ENCODE data around the gene RIC3. TPM values are rescaled to one million over a fixed set of nuclear protein-coding genes. Genes with fewer than 3 reads are reported as not detected.
A peak's percentile ranks its signal among the peaks of the same experiment; 100 is the strongest.

RIC3 gene
- total RNA-seq, 1 experiment from 2014 or later, result not detected

DNA sequence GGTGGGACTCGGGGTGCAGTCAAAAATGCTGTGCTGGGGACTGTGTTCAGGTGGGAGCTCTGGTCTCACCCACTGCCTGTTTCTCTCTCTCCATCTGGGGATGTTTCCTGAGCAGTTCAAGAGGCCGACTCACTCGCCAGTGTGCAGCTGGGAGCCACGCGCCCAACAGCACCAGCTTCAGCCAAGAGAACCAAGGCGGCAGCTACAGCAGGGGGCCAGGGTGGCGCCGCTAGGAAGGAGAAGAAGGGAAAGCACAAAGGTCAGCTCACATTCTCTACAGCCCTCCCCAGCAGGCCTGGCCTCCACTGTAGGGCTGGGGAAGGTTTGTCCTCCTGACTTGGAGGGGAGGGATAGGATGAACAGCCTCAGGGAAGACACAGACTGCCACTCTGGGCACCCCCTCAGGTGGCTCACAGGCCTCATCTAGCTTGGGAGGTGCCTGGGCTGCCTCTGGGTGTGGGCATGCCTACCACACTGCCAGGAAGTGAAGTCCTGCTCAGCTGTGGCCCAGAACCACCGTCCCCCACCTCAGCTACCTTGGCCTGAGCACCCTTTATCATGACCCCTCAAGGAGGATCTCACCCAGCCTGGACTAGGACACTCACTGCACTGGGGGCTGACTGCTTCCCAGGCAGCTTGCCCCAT lies 74.8 kb downstream of the RIC3 start:
- H3K27me3 ChIP-seq (ENCODE audit: low read length), result no peaks in the 10 kb centered on the region
- POLR2A ChIA-PET (ENCODE audit: unreplicated experiment), result no interaction called here
- ATAC-seq, result no peak

GRCh38 chr11:8092587-8093424 lies 76.0 kb downstream of the RIC3 start:
- H3K27me3 ChIP-seq (ENCODE audit: low read length), result no peaks in the 10 kb centered on the region
- no peaks in the 10 kb centered on the region for H4K20me1 ChIP-seq (ENCODE audit: low read length)
- DNase-seq (peak; percentile 76), ATAC-seq (peak; percentile 92)
- no peaks in the 10 kb centered on the region for H3K9me2 ChIP-seq (replicated peaks; ENCODE audit: low read length)
- intact Hi-C loops (cut with micrococcal nuclease), result no loop called here
- no peaks in the 10 kb centered on the region for H3K36me3 ChIP-seq (ENCODE audit: low read depth, low read length)
- no peaks in the 10 kb centered on the region for H3F3A ChIP-seq (ENCODE audit: low read length, unreplicated experiment)
- H3K79me2 ChIP-seq (ENCODE audit: low read length), result no peaks in the 10 kb centered on the region
- H3K4me3 ChIP-seq (ENCODE audit: low read length), result no peak overlapping the region
- TF ChIP-seq, protein P1, sequence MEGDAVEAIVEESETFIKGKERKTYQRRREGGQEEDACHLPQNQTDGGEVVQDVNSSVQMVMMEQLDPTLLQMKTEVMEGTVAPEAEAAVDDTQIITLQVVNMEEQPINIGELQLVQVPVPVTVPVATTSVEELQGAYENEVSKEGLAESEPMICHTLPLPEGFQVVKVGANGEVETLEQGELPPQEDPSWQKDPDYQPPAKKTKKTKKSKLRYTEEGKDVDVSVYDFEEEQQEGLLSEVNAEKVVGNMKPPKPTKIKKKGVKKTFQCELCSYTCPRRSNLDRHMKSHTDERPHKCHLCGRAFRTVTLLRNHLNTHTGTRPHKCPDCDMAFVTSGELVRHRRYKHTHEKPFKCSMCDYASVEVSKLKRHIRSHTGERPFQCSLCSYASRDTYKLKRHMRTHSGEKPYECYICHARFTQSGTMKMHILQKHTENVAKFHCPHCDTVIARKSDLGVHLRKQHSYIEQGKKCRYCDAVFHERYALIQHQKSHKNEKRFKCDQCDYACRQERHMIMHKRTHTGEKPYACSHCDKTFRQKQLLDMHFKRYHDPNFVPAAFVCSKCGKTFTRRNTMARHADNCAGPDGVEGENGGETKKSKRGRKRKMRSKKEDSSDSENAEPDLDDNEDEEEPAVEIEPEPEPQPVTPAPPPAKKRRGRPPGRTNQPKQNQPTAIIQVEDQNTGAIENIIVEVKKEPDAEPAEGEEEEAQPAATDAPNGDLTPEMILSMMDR (conservative IDR thresholded peaks at IDR 0.05; ENCODE audit: low read depth, low read length), result peak; percentile 74
- no peak for TF ChIP-seq EZH2phosphoT487 (IDR thresholded peaks at IDR 0.05; ENCODE audit: borderline replicate concordance, low read length)
- no peak for TF ChIP-seq EZH2 (IDR thresholded peaks at IDR 0.05; ENCODE audit: low read length, unreplicated experiment)
- H3K9me3 ChIP-seq (ENCODE audit: low read length), result no peaks in the 10 kb centered on the region
- no peak overlapping the region for H3K27ac ChIP-seq (ENCODE audit: low read length)
- no peaks in the 10 kb centered on the region for H3K4me1 ChIP-seq (ENCODE audit: insufficient read depth, low read length)
- no peak overlapping the region for H3K4me2 ChIP-seq (ENCODE audit: low read length)
- peak overlapping the region; percentile 58 for H2AFZ ChIP-seq (ENCODE audit: low read length)
- POLR2A ChIA-PET (ENCODE audit: unreplicated experiment), result no interaction called here
- CTCF ChIA-PET, result interaction anchor here (0.6 kb wide), 1 partner anchor 86 kb away, joined by 4 read pairs; no protein-coding TSS in a partner anchor
- BruUV-seq (replicated peaks), result no TSS peak
- no peak overlapping the region for H3K9ac ChIP-seq (ENCODE audit: low read length)

More for the DNA sequence above, 74.8 kb downstream of the RIC3 start:
- Histone ChIP-seq H3K79me2 (ENCODE audit: low read length) (no peaks in the 10 kb centered on the region), H2AFZ (ENCODE audit: low read length) (no peak overlapping the region), H3K4me2 (ENCODE audit: low read length) (no peak overlapping the region), H4K20me1 (ENCODE audit: low read length) (no peaks in the 10 kb centered on the region), H3K4me1 (ENCODE audit: insufficient read depth, low read length) (no peaks in the 10 kb centered on the region), H3K27ac (ENCODE audit: low read length) (no peak overlapping the region), H3F3A (ENCODE audit: low read length, unreplicated experiment) (no peaks in the 10 kb centered on the region), H3K9me3 (ENCODE audit: low read length) (no peaks in the 10 kb centered on the region), H3K36me3 (ENCODE audit: low read depth, low read length) (no peaks in the 10 kb centered on the region), H3K4me3 (ENCODE audit: low read length) (no peak overlapping the region), H3K9me2 (replicated peaks; ENCODE audit: low read length) (no peaks in the 10 kb centered on the region), H3K9ac (ENCODE audit: low read length) (no peak overlapping the region)
- BruUV-seq (replicated peaks), result no TSS peak
- CTCF ChIA-PET, result no interaction called here
- intact Hi-C loops (cut with micrococcal nuclease), result no loop called here
- DNase-seq, result no peak
- TF ChIP-seq, protein P1 (conservative IDR thresholded peaks at IDR 0.05; ENCODE audit: low read depth, low read length), result no peak
- no peak for TF ChIP-seq EZH2 (IDR thresholded peaks at IDR 0.05; ENCODE audit: low read length, unreplicated experiment)
- no peak for TF ChIP-seq EZH2phosphoT487 (IDR thresholded peaks at IDR 0.05; ENCODE audit: borderline replicate concordance, low read length)

DNA sequence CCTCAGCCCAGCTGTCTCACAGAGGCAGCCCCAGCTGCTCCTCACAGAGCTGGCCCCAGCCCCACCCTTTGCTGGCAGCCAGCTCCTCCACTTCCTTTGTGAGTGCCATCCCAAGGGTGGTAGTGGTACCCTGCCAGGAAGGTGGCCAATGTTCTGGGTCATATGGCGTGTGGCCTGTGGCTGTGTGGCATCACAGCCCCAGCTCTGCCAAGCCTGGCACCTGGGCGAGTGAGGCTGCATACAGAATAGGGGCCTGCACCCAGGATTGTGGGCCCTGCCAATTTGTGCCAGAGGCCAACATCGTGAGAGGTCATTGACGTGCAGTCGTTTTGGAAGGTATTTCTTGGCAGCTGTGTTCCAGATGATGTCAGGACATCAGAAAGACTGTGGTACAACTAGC lies 77.1 kb downstream of the RIC3 start:
- TF ChIP-seq EZH2 (IDR thresholded peaks at IDR 0.05; ENCODE audit: low read length, unreplicated experiment) (no peak), EZH2phosphoT487 (IDR thresholded peaks at IDR 0.05; ENCODE audit: borderline replicate concordance, low read length) (no peak)
- TF ChIP-seq, protein P1 (conservative IDR thresholded peaks at IDR 0.05; ENCODE audit: low read depth, low read length), result no peak
- ATAC-seq (no peak), DNase-seq (no peak)
- H3K27me3 ChIP-seq (ENCODE audit: low read length), result no peaks in the 10 kb centered on the region
- no peak overlapping the region for H3K9ac ChIP-seq (ENCODE audit: low read length)
- ChIA-PET CTCF (no interaction called here), POLR2A (ENCODE audit: unreplicated experiment) (no interaction called here)
- no peak overlapping the region for H2AFZ ChIP-seq (ENCODE audit: low read length)
- no peaks in the 10 kb centered on the region for H3K36me3 ChIP-seq (ENCODE audit: low read depth, low read length)
- intact Hi-C loops (cut with micrococcal nuclease), result no loop called here
- no peaks in the 10 kb centered on the region for H3K79me2 ChIP-seq (ENCODE audit: low read length)
- H3K9me2 ChIP-seq (replicated peaks; ENCODE audit: low read length), result no peaks in the 10 kb centered on the region
- H3K27ac ChIP-seq (ENCODE audit: low read length), result no peak overlapping the region
- no peak overlapping the region for H3K4me3 ChIP-seq (ENCODE audit: low read length)
- H3F3A ChIP-seq (ENCODE audit: low read length, unreplicated experiment), result no peaks in the 10 kb centered on the region
- no peaks in the 10 kb centered on the region for H3K4me1 ChIP-seq (ENCODE audit: insufficient read depth, low read length)
- no peaks in the 10 kb centered on the region for H4K20me1 ChIP-seq (ENCODE audit: low read length)
- BruUV-seq (replicated peaks), result no TSS peak
- no peaks in the 10 kb centered on the region for H3K9me3 ChIP-seq (ENCODE audit: low read length)
- H3K4me2 ChIP-seq (ENCODE audit: low read length), result no peak overlapping the region
